HG03039 (cell line): Measurements from ENCODE around the gene AP5S1.

Experiments
- ATAC-seq: cut with Tn5 transposase; IDR thresholded peaks from one replicate; pipeline ENCODE4 v1.9.1; 2021; ENCODE audit warnings: mild to moderate bottlenecking, moderate library complexity; ENCODE audit not compliant: unreplicated experiment

Gene AP5S1

DNA sequence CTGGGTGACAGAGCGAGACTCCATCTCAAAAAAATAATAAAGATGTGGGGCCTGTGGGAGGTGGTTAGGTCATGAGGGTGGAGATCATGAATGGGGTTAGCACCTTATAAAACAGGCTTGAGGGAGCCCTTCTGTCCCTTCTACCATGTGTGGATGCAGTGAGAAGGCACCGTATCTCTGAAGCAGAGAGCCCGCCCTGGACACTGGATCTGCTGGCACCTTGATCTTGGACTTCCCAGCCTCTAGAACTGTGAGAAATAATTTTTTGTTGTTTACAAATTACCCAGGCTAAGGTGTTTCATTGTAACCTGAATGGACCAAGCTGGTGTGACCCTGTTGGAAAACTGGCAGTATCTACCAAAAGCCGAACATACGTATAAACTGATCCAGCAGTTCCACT lies 53.2 kb downstream of the AP5S1 start:
- no peak for ATAC-seq

DNA sequence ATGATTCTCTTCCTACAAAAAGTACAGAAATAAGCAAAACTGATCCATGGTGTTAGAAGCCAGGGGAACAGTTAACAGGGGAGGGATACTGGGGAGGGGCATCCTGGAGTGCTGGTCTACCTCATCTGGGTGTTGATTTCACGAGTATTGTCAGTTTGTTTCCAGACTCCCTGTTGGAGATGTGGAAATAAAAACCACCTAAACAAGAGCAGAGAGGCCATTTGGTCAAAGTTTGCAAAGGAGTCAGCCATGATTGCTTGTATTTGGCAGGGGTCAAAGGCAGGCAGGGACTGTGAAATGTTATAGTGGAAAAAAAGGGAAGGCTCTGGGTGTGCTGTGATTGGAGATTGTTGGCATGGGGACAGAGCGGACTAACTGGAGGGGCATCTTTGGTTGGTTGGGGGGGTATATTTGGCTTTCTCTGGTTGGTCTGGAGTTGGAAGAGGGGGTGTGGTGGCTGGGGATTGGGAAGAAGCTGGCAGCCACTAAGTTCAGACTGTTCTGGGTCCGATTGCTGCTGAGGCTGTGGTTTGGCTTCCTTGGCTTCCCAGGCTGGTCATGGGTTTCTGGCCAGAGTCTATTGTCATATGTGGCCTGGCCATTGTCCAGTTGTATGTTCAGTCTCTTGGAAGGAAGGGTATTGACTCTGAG lies 54.0 kb downstream of the AP5S1 start:
- no peak for ATAC-seq

DNA sequence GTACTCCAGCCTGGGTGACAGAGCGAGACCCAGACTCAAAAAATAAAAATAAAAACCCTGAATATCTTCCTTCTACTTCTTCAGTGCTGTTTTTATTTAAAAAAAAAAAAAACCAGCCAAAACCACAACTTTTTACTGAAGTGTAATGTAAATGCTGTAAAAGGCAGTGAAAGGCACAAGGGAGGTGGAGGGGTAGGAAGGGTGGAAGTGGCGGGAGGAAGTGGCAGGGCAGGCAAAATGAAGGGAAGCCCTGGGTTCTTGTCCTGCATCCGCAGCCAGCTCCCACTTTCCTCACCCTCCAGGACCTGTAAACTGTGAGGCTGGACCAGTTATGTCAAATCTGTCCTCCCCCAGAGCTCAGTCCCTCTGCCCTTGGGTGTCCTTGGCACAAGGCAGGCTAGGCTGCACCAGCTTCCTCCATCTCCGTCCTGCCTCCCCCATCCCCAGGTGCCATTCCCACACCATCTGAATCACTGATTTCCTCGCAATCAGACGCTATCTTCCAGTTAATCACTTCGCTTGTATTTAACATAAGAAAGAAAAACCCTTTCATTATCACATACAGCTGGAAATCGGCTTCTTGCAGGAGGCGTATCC lies 55.1 kb downstream of the AP5S1 start:
- ATAC-seq = no peak

DNA sequence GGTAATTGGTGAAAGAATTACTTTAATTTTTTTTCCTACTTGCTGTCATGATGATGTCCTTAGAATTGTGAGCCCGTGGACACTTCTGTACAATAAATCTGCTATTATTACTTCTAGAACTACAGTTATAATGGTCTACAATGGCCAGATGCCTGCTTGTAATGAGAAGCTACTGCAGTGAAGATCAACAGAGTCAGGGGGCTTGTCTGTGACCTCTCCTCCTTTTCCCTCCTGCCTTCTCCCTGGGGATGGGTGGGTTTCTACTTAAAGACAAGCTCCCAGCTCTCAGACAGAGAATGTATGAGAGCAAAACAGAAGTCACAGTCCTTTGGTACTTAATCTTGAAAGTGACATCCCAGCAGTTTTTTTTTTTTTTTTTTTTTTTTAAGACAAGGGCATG lies 55.7 kb downstream of the AP5S1 start:
- no peak for ATAC-seq

DNA sequence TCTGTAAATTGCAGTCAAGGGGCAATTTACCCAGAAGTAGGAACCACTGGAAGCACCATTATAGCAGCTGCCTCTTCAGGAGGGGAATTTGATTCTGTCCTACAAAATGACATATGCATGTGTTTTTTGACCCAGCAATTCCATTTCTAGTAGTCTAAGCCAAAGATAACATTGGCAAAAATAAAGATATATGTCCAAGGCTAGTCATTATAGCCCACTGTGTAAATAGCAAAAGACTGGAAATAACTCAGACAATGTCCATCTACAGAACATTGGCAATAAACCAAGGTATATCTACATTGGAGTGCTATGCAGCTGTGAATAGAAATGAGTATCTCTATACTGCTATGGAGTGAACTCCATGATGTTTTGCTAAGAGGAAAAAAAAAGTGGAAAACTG lies 56.3 kb downstream of the AP5S1 start:
- ATAC-seq = no peak
